Astrocyte (in vitro differentiated cells and primary cell): Measurements from ENCODE around the gene SYDE1. TPM values are rescaled to one million over a fixed set of nuclear protein-coding genes. Genes with fewer than 3 reads are reported as not detected.

Experiments
- DNase-seq: peaks from one replicate; pipeline ENCODE4 v3.0.0-alpha.2; 2010; ENCODE audit warnings: low read depth
- FAIRE-seq: peaks from 2 replicates; lab custom pipeline; 2011; peaks lifted over from hg19 to GRCh38; lab: Jason Lieb, UNC
- H2AFZ ChIP-seq: 2 replicates; pipeline ENCODE4 v1.6.0; 2012; ENCODE audit warnings: low read depth, low read length, inconsistent platforms
- H3K27ac ChIP-seq: 2 replicates; pipeline ENCODE4 v1.5.1; 2011; ENCODE audit warnings: low read depth, low read length, inconsistent platforms
- H3K27me3 ChIP-seq: 2 replicates; pipeline ENCODE4 v1.6.0; 2011; ENCODE audit warnings: low read length, inconsistent platforms; ENCODE audit not compliant: insufficient read depth
- H3K36me3 ChIP-seq: 2 replicates; pipeline ENCODE4 v1.5.1; 2011; ENCODE audit warnings: low read length, inconsistent platforms; ENCODE audit not compliant: insufficient read depth
- H3K4me1 ChIP-seq: 2 replicates; pipeline ENCODE4 v1.5.1; 2011; ENCODE audit warnings: low read length, inconsistent platforms; ENCODE audit not compliant: insufficient read depth
- H3K4me2 ChIP-seq: 2 replicates; pipeline ENCODE4 v1.6.0; 2012; ENCODE audit warnings: low read length, inconsistent platforms
- H3K4me3 ChIP-seq: 2 replicates; pipeline ENCODE4 v1.5.1; 2011; ENCODE audit warnings: low read depth, mild to moderate bottlenecking, low read length, inconsistent platforms; ENCODE audit not compliant: insufficient read depth
- H3K79me2 ChIP-seq: 2 replicates; pipeline ENCODE4 v1.6.0; 2012; ENCODE audit warnings: mild to moderate bottlenecking, low read length, inconsistent platforms; ENCODE audit not compliant: insufficient read depth
- H3K9ac ChIP-seq: 2 replicates; pipeline ENCODE4 v1.6.0; 2012; ENCODE audit warnings: mild to moderate bottlenecking, low read length, inconsistent platforms
- H3K9me3 ChIP-seq: 2 replicates; pipeline ENCODE4 v1.5.1; 2012; ENCODE audit warnings: low read depth, mild to moderate bottlenecking, low read length, inconsistent platforms; ENCODE audit not compliant: insufficient read depth
- H4K20me1 ChIP-seq: 2 replicates; pipeline ENCODE4 v1.6.0; 2012; ENCODE audit warnings: low read length, inconsistent platforms; ENCODE audit not compliant: insufficient read depth
- H3K27ac Mint-ChIP-seq: one replicate; pipeline ENCODE4 v1.8.0; 2021; ENCODE audit warnings: mild to moderate bottlenecking, mixed read lengths; ENCODE audit not compliant: unreplicated experiment
- H3K27me3 Mint-ChIP-seq: one replicate; pipeline ENCODE4 v1.8.0; 2021; ENCODE audit warnings: low read depth, mixed read lengths; ENCODE audit not compliant: unreplicated experiment
- H3K36me3 Mint-ChIP-seq: one replicate; pipeline ENCODE4 v1.8.0; 2021; ENCODE audit warnings: low read depth, mixed read lengths; ENCODE audit not compliant: unreplicated experiment
- H3K4me1 Mint-ChIP-seq: one replicate; pipeline ENCODE4 v1.8.0; 2021; ENCODE audit warnings: low read depth, mixed read lengths; ENCODE audit not compliant: unreplicated experiment
- H3K4me3 Mint-ChIP-seq: one replicate; pipeline ENCODE4 v1.8.0; 2021; ENCODE audit warnings: mild to moderate bottlenecking, moderate library complexity, mixed read lengths; ENCODE audit not compliant: unreplicated experiment
- H3K9me3 Mint-ChIP-seq: one replicate; pipeline ENCODE4 v1.8.0; 2021; ENCODE audit warnings: mild to moderate bottlenecking, mixed read lengths; ENCODE audit not compliant: unreplicated experiment
- CTCF ChIP-seq: IDR thresholded peaks from 2 replicates; pipeline ENCODE4 v1.5.1; 2011; ENCODE audit warnings: low read depth, mild to moderate bottlenecking, inconsistent platforms, low read length, moderate library complexity; ENCODE audit not compliant: insufficient read depth
- EZH2 ChIP-seq: IDR thresholded peaks from 2 replicates; pipeline ENCODE4 v1.6.1; 2012; ENCODE audit warnings: mild to moderate bottlenecking, low read length, inconsistent platforms; ENCODE audit not compliant: insufficient read depth
- total RNA-seq: library from RNA; stranded (reverse); gene quantifications from 2 replicates; pipeline ENCODE4 v1.2.1, GENCODE V29; 2021

Gene SYDE1
- total RNA-seq, 1 donor from 2014 or later = 40.6 TPM

DNA sequence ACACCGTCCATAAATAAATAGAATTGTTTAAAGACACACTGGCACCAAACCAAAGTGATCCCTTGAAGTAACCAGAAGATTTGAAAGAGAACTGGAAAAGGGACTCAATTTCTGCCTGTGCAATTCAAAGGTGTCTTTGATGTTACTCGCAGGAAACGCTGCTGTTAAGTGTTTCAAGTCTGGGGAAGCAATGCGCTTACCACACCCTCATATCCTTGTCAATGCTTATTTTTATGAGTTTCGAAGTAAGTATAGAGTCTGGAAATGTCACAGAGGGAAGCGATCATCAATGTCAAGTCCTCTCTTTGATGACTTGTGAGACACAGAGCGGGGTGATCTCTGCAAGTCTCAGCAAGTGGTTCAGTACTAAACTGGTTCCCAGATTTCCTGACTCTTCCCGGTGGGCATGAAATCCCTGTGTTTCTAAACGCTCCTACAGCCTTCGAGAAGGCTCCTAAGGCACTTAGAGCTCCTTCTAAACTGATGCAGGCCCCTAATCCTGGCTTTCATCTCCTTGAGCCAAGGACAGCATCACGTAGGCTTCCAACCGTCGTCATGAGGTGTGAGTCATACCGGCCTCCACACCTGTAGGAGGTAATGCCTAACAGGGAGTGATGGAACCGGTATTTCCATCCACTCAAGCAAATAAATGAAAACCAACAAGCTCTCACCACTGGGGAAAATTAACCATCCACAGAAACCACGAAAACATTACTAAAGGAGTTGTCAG is 22.8 kb downstream of the SYDE1 start:
- no peak for FAIRE-seq
- H3K36me3 Mint-ChIP-seq = no peaks in the 10 kb centered on the region

DNA sequence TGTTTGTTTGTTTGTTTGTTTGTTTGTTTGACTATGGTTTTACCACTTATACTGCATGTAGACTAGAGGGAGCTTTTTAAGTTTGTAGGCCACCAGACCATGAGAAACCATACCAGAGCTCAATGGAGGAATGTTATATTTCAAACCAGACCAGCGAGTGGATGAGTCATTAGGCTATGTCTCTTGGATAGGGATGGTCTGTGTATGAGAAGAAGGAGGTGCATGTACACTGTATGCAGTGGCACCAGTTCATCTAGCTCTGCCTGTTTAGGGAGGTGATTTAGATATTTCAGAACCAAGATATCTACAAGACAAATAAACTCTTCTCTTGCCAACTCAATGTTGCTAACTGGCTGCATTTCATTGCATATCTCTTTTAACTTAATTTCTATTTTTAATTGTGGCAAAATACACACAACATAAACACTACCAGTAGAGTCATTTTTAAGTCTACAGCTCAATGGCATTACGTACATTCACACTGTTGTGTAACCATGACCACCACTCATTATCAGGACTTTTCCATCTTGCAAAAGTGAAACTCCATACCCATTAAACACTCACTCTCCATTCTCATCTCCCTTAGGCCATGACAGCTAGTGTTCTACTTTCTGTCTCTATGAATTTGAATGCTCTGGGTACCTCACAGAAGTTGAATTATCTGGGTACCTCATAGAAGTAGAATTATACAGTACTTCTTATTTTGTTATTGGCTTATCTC is 29.2 kb downstream of the SYDE1 start:
- Mint-ChIP-seq H3K27me3 (peaks cover 3% of the 10 kb centered on the region), H3K36me3 (no peaks in the 10 kb centered on the region), H3K9me3 (peaks cover 14% of the 10 kb centered on the region), H3K27ac (no peak overlapping the region), H3K4me3 (no peak overlapping the region), H3K4me1 (peaks cover 6% of the 10 kb centered on the region)
- H3K27me3 ChIP-seq = no peaks in the 10 kb centered on the region
- H3K9ac ChIP-seq = no peak overlapping the region
- no peak overlapping the region for H3K4me3 ChIP-seq
- no peaks in the 10 kb centered on the region for H3K79me2 ChIP-seq
- no peaks in the 10 kb centered on the region for H3K4me1 ChIP-seq
- no peak for DNase-seq
- no peak for FAIRE-seq
- H3K9me3 ChIP-seq = peaks cover 4% of the 10 kb centered on the region
- no peak overlapping the region for H3K4me2 ChIP-seq
- H2AFZ ChIP-seq = no peak overlapping the region
- no peaks in the 10 kb centered on the region for H3K36me3 ChIP-seq
- H4K20me1 ChIP-seq = no peaks in the 10 kb centered on the region
- no peak overlapping the region for H3K27ac ChIP-seq
- TF ChIP-seq EZH2 (no peak), CTCF (no peak)

More for the DNA sequence above, 22.8 kb downstream of the SYDE1 start:
- Histone ChIP-seq H3K9ac (no peak overlapping the region), H2AFZ (no peak overlapping the region), H3K9me3 (no peaks in the 10 kb centered on the region), H3K4me2 (no peak overlapping the region), H3K36me3 (no peaks in the 10 kb centered on the region), H4K20me1 (no peaks in the 10 kb centered on the region), H3K4me3 (no peak overlapping the region), H3K27me3 (no peaks in the 10 kb centered on the region), H3K4me1 (peaks cover 3% of the 10 kb centered on the region), H3K79me2 (peaks cover 5% of the 10 kb centered on the region), H3K27ac (no peak overlapping the region)
- DNase-seq = no peak
- Mint-ChIP-seq H3K4me3 (no peak overlapping the region), H3K4me1 (no peaks in the 10 kb centered on the region), H3K27me3 (peaks cover 5% of the 10 kb centered on the region), H3K27ac (no peak overlapping the region), H3K9me3 (no peaks in the 10 kb centered on the region)
- TF ChIP-seq EZH2 (no peak), CTCF (no peak)
